ENCODE measurements around the gene RABL6. TPM values are rescaled to one million over a fixed set of nuclear protein-coding genes. Genes with fewer than 3 reads are reported as not detected.
A peak's percentile ranks its signal among the peaks of the same experiment; 100 is the strongest.
"Not testable (repeated sequence)": the region's sequence is repeated elsewhere in the genome, so short reads cannot be mapped to it uniquely, and the experiment has no call there.

Gene RABL6, protein sequence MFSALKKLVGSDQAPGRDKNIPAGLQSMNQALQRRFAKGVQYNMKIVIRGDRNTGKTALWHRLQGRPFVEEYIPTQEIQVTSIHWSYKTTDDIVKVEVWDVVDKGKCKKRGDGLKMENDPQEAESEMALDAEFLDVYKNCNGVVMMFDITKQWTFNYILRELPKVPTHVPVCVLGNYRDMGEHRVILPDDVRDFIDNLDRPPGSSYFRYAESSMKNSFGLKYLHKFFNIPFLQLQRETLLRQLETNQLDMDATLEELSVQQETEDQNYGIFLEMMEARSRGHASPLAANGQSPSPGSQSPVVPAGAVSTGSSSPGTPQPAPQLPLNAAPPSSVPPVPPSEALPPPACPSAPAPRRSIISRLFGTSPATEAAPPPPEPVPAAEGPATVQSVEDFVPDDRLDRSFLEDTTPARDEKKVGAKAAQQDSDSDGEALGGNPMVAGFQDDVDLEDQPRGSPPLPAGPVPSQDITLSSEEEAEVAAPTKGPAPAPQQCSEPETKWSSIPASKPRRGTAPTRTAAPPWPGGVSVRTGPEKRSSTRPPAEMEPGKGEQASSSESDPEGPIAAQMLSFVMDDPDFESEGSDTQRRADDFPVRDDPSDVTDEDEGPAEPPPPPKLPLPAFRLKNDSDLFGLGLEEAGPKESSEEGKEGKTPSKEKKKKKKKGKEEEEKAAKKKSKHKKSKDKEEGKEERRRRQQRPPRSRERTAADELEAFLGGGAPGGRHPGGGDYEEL
- total RNA-seq = 46.9 TPM

DNA sequence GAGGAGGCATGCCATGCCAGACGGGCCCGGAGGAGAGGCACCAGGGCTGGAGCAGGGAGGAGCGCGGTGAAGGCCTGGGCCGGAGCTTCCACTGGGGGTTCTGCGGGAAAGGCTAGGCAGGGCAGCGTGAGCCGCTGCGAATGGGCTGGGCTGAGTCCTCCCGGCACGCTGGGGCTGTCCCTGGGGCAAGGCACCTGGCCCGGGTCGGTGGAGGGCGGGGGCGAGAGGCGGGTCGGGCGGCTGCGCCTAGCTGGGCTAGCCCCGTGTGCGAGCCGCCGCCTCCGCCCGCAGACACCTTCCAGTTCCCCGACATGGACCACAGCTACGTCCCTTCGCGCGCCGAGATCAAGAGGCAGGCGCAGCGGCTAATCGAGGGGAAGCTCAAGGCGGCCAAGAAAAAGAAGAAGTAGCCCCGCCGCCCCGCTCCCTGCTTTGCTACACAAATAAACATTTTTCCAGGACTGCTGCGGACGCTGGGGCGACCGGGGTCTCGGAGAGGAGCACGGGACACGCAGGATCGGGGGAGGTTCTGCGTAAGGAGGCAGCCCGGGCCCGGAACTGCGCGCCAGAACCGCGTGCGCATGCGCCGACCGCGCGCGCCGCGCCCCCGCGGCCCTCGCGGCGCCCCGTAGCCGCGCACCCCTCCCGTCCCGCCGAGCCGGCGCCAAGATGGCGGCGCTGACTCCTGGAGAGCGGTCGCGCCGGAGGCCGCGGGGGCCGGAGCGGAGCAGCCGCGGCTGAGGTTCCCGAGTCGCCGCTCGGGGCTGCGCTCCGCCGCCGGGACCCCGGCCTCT, at the start of gene RABL6:
Gene RABL6, plus strand, starts transcription at position 668 of the 794 bp plus-strand sequence. CDS start 249 bp downstream, outside the sequence.
- peak; percentile 86 for DNase-seq (ENCODE audit: low spot score)
- intact Hi-C loops (cut with DNase I) = no loop called here
- ATAC-seq = peak; percentile 86

DNA sequence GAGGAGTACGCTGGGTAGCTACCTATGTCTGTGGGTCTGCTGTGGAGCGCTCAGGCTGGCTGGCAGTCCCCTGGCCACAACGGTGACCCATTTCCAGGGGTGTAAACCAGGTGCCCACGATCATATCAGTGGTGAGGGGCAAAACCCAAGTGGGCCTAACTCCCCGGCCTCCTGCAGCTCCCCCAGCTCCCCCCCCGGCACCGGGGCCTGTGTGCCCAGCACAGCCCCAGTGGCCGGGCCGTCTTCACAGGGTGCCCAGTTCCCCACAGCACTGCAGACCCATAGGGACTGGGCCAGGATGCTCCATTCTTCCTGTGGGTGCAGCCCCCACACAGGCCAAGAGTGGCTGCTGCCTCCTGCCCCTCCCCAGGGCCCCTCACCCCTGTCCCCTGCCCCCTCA, 48.7 kb upstream of the RABL6 start:
- intact Hi-C loops (cut with DNase I) = no loop called here
- no peak for ATAC-seq
- no peak for DNase-seq (ENCODE audit: low spot score)

DNA sequence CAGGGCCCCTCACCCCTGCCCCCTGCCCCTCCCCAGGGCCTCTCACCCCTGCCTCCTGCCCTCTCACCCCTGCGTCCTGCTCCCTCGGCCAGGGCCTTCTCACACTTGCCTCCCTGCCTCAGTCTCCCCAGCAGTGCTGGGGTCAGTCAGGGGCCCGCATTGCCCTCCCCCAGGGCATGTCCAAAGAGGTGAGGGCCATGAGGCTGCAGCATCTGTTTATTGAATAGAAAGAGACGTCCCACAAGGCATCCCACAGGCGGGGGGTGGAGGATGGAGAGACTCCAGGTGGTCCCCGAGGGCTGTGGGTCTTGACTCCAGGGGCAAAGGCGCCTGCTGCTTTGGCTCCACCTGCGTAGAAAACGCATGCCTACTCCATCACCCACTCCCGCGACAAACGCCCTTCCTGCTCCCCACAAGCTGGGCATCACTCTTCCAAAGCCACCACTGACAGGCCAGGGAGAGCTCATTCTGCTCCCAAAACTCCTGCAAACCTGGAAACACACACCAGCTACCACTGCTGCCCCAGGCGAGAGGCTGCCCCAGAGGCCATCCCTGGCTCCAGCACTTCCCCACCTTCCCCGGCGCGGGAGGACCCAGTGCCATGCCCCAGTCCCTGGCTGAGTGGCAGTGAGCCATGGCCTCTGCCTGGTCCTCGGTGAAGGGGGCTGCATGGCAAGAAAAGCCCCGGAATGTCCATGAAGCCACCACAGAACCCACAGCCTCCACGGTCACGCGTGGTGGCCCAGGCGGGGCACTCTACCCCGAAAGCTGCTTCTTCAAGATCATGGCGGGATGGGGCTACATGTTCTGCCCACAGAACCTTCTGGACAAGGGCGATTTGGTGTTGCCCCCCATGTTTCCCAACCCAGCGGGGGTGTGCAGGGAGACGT, 48.1 kb upstream of the RABL6 start:
- no peak for DNase-seq (ENCODE audit: low spot score)
- intact Hi-C loops (cut with DNase I) = no loop called here

DNA sequence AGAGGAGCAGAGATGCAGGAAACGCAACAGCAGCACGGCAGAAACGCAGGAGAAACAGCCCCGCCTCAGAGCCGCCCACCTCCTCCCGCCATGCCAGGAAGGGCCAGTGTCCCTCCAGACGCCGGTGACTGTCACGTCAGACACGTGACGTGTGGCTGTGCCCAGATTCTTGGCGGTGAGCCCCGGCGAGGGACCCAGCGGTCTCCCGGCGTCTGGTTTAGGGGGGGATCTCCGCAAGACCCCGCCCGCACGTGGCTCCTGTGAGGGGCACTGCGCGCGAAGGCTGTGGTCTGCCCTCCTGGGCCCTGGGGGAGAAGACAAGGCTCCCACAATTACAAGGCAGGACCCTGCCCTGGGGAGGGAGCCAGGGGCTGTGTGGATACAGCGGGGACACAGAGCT, 47.3 kb upstream of the RABL6 start:
- intact Hi-C loops (cut with DNase I) = no loop called here
- ATAC-seq (no peak), DNase-seq (ENCODE audit: low spot score) (no peak)

More for the DNA sequence above, 48.1 kb upstream of the RABL6 start:
- no peak for ATAC-seq

DNA sequence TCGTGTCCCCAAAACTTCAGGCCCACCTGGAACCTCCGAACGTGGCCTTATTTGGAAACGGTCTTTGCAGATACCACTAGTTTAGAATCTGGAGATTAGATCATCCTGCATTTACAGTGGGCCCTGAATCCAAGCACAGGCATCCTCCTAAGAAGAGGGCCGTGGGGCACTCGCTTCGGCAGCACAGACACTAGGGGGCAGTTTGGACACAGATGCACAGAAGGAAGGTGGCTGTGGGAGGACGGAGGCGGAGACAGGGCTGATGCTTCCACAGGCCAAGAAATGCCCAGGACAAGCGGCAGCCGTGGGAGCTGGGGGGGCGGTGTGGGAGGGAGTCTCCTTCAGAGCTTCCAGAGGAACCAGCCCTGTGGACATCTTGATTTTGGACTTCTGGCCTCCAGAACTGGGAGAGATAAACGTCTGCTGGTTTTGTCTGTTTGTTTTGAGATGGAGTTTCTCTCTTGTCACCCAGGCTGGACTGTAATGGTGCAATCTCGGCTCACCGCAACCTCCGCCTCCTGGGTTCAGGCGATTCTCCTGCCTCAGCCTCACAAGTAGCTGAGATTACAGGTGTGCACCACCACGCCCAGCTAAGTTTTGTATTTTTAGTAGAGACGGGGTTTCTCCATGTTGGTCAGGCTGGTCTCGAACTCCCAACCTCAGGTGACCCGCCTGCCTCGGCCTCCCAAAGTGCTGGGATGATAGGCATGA, 46.8 kb upstream of the RABL6 start:
- ATAC-seq; intact Hi-C loops (cut with DNase I): not testable (repeated sequence)

DNA sequence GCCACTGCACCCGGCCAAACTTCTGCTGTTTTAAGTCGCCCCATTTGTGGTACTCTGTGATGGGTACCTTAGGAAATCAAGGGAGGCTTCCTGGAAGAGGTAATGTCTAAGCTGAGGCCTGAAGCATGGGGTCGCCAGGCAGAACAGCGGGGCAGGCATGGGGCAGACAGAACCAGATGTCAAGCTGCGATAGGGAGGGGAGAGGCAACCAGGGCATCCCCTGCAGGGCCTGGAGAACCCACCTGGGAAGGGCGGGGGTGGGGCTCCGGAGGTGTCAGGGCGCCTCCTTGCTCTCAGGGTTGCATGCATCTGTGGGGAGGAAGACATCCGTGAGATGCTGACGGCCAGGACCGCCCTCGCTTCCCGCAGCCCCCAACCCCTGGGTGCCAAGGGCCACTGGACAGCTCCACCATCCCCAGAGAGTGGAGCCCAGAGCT, 46.2 kb upstream of the RABL6 start:
- DNase-seq (ENCODE audit: low spot score) = no peak
- intact Hi-C loops (cut with DNase I) = no loop called here
- no peak for ATAC-seq

More for the DNA sequence above, 46.8 kb upstream of the RABL6 start:
- DNase-seq (ENCODE audit: low spot score) = not testable (repeated sequence)

DNA sequence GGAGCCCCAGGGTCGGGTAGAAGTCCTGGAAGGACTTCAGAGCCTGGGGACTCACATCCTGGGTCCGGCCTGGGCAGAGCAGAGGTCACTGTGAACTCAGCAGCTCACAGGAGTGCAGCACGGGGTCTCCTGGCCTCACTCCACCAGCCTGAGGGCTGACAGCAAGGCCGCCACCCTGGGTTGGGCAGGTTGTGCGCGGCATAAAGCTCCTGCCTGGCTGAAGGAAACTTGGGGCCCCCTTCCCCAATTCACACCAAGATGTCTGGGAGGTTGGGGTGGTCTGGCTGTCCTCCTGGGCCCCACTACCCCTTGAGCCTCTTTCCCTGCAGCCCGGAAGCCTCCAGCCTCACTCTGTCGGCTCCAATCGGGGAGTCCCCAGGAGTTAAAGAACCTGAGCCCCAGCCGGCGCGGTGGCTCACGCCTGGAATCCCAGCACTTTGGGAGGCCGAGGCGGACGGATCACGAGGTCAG, 45.5 kb upstream of the RABL6 start:
- ATAC-seq (no peak), DNase-seq (ENCODE audit: low spot score) (no peak)
- intact Hi-C loops (cut with DNase I) = no loop called here

DNA sequence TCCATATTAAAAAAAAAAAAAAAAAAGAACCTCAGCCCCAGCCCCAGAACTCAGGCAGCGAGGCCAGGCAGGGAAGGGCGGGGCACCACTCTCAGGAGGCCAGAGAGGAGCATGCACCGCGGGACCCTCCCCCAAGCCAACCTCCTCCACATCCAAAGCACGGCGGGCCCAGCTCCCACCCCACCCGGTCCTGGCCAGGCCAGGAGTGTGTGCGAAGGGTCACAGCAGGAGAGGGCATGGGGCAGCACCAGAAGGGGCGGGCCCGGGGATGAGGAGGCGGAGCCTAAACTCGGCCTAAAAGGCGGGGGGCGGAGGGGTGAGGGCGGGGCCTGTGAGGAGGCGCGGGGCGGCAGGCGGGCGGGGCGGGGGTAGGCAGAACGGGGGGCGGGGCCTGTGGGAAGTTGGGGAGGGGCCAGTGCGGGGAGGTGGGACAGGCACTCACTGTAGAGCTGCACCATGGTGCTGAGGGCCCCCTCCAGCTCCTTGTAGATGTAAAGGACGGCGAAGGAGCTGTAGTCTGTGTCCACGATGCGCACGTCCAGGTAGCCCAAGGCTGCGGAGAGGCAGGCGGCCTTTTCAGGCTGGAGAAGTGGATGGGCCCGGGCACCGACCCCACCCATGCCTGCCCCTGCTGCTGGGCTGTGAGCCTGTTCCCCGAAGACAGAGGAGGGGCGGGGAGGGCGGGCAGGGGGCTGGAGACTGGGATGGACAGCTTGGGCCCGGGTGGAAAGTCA, 44.7 kb upstream of the RABL6 start:
- intact Hi-C loops (cut with DNase I) = no loop called here
- no peak for DNase-seq (ENCODE audit: low spot score)
- peak; percentile 40 for ATAC-seq

DNA sequence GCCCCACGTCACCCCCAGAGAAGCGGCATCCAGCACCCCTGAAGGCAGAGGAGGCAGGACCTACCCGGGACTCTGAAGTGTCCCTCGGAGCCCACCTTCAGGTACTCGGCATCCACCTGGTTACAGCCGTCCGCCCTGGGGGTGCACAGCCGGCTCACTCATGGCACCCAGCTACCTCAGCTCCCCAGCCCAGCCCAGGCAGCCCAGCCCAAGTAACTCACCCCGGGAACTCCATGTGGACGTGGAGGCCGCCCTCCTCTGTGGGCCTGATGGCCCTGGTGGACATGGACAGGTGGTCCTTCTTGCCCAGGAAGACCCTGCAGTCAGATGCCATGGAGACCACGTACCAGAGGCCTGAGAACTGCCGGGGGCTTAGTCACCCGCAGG, 44.1 kb upstream of the RABL6 start:
- intact Hi-C loops (cut with DNase I) = no loop called here
- DNase-seq (ENCODE audit: low spot score) = no peak
- ATAC-seq = no peak

DNA sequence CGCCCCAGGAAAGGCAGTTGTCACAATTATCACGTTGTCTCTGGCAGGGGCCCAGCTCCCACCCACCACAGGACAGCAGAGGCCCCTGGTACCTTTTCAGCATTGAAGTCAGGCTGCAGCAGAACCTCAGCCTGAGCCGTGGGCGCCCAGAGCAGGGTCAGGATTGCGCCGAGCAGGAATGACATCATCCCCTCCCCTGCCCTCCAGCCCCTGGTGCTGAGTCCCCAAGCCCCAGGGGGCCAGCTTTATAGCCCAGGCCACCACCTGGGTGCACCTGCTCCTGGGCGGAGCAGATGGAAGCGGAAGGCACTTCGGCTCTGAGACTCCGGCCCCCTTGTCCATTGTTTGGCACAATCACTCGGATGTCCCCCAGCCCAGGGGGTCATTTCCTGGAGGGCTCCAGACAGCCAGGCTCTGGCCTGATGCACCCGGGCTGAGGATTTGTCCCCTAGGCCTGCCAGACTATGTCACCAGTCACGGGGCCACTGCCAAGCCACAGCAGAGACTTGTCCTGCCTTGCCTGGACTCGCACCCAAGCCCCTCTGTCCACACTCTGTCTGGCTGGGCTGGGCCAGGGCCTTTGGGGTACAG, 43.4 kb upstream of the RABL6 start, which contains the start of gene LCN15:
Gene LCN15, minus strand, starts transcription at position 218 of the 591 bp plus-strand sequence. Its CDS starts 30 bp downstream, at position 188.
- ATAC-seq = no peak
- DNase-seq (ENCODE audit: low spot score) = no peak
- intact Hi-C loops (cut with DNase I) = no loop called here

DNA sequence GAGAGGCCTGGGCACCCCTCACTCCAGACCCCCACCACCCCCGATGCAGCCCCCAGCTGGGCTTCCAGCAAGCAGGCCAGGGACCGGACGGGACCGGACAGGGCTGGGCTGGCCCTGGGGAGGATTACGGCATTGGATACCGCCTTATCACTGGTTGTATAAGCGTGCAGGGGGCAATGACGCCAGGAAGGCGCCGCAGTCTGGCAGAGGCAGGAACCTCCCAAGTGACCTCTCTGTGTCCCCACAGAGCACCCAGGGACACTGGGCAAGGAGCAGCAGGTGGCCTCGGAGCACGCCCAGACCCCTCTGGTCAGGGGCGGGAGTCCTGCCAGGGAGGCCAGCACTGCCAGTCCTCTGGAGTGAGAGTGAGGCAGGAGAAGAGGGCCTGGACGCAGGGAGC, 42.7 kb upstream of the RABL6 start:
- intact Hi-C loops (cut with DNase I) = no loop called here
- no peak for ATAC-seq
- DNase-seq (ENCODE audit: low spot score) = no peak

DNA sequence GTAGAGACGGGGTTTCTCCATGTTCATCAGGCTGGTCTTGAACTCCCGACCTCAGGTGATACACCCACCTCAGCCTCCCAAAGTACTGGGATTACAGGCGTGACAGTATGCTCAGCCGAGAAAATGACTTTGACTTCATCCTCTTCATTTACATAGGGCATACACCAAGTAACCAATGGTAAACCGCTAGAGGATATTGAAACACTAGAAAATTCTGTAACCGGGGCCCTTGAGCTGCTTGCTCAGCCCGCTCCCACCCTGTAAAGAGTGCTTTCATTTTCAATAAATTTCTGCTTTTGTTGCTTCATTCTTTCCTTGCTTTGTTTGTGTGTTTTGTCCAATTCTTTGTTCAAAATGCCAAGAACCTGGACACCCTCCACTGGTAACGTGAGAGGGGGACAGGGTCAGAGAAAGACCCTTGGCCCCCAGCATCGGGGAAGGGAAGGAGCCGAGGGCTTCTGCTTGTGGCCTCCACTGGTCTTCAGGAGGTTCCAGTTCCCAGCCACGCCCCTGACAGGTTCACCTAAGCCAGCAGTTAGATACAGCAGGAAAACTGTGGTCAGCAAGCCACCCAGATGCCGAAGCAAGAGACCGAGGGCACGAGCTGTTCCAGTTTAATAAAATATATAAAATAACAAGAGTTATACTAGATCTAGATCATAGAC, 41.9 kb upstream of the RABL6 start:
- ATAC-seq; intact Hi-C loops (cut with DNase I); DNase-seq (ENCODE audit: low spot score): not testable (repeated sequence)

DNA sequence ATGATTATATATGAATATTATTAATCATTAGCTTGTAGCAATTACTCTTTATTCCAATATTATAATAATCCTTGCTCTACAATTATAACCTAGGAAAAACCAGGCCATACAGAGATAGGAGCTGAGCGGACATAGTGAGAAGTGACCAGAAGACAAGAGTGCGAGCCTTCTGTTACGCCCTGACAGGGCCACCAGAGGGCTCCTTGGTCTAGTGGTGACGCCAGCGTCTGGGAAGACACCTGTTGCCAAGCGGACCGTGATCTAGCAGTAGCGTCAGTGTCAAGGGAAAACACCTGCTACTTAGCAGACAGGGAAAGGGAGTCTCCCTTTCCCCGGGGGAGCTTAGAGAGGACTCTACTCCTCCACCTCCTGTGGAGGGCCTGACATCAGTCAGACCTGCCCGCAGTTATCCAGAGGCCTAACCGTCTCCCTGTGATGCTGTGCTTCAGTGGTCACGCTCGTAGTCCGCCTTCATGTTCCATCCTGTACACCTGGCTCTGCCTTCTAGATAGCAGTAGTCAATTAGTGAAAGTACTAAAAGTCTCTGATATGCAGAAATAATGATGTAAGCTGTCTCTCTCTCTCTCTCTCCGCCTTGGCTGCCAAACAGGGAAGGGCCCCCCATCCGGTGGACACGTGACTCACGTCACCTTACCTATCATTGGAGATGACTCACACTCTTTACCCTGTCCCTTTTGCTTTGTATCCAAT, 41.2 kb upstream of the RABL6 start:
- DNase-seq (ENCODE audit: low spot score); intact Hi-C loops (cut with DNase I); ATAC-seq: not testable (repeated sequence)

DNA sequence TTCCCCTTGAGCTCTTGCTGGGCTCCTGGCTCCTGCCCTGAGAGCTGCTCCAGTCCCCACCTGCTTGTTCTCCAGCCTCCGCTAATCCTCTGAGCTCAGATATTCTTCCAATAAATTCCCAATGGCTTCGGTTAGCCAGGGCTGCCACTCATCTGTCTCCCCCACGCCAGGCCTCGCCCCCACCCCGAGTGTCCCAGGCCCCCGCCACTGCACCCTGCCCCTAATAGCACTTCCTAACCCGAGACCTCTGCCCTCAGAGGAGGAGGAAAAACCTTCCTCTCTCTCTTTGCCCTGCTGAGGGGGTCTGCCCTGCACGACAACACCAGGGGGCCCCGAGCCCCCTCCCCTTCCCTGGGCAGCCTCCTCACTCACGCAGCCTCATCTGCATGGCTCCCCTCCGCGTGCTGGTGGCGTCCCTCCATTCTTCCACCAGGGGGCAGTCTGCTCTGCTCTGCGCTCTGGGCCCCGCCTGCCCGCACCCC, 38.0 kb upstream of the RABL6 start:
- intact Hi-C loops (cut with DNase I) = no loop called here
- no peak for DNase-seq (ENCODE audit: low spot score)
- peak; percentile 35 for ATAC-seq

DNA sequence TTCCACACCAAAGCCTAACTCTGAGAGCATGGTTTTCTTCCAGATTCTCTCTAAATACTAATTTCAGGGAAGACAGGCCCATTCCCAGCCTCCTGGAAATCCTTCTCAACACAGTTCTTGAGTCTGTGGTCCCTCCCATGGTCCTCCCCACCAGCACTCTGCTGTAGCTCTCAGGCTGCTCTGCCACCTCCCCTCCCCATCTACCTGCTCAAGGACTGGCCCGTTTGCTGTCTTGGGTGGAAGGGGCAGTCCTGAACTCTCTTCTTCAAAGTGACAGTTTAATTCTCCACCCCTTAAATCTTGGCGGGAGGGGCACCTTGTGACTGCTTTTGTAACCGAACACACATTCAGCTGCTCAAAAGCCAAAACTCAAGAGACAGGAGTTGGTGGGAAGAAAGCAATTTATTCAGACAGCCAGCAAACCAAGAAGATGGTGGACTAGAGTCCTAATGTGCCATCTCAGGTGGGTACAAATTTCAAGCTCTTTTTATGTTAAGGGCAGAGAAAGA, 35.8 kb upstream of the RABL6 start:
- intact Hi-C loops (cut with DNase I) = no loop called here
- ATAC-seq (no peak), DNase-seq (ENCODE audit: low spot score) (no peak)
